ENCODE results near the gene CTXND2.
"Not testable (repeated sequence)": the region's sequence is repeated elsewhere in the genome, so short reads cannot be mapped to it uniquely, and the experiment has no call there.

CTXND2 gene

GRCh38 chr1:150887018-150887417 is at the start of gene CTXND2:
Gene CTXND2 (plus strand): TSS chr1:150887136. CDS start chr1:150912315, 25,179 bp downstream.
- DNase-seq = no peak

- DNase-seq = not testable (repeated sequence)
These were observed 46.1 kb upstream of the CTXND2 start for GRCh38 chr1:150840850-150841249.

GRCh38 chr1:150841626-150842025 is 45.3 kb upstream of the CTXND2 start:
- DNase-seq = no peak

GRCh38 chr1:150842343-150842742 is 44.6 kb upstream of the CTXND2 start:
- no peak for DNase-seq

- DNase-seq = no peak
These were observed 44.0 kb upstream of the CTXND2 start for GRCh38 chr1:150842964-150843363.

GRCh38 chr1:150843474-150843873 is 43.5 kb upstream of the CTXND2 start:
- DNase-seq = no peak

- DNase-seq = no peak
These were observed 40.3 kb upstream of the CTXND2 start for GRCh38 chr1:150846473-150847146.

GRCh38 chr1:150850801-150851362 is 36.1 kb upstream of the CTXND2 start:
- not testable (repeated sequence) for DNase-seq

GRCh38 chr1:150852734-150853133 is 34.2 kb upstream of the CTXND2 start:
- DNase-seq = not testable (repeated sequence)

- no peak for DNase-seq
These were observed 23.2 kb upstream of the CTXND2 start for GRCh38 chr1:150863724-150864123.

GRCh38 chr1:150864200-150864599 is 22.7 kb upstream of the CTXND2 start:
- not testable (repeated sequence) for DNase-seq

GRCh38 chr1:150869683-150870082 is 17.3 kb upstream of the CTXND2 start:
- DNase-seq = no peak

- DNase-seq = no peak
These were observed 14.4 kb upstream of the CTXND2 start for GRCh38 chr1:150872572-150872971.

- no peak for DNase-seq
These were observed 13.4 kb upstream of the CTXND2 start for GRCh38 chr1:150873521-150873920.

- peak in 4 of 14 donors; percentile 4 to 10 (median 6) for DNase-seq
These were observed 12.3 kb upstream of the CTXND2 start for GRCh38 chr1:150874455-150875196.

GRCh38 chr1:150875197-150876118 is 11.5 kb upstream of the CTXND2 start:
- peak in 8 of 14 donors; percentile 11 to 63 (median 30) for DNase-seq

GRCh38 chr1:150876119-150876454 is 10.8 kb upstream of the CTXND2 start:
- DNase-seq = no peak

- DNase-seq = not testable (repeated sequence)
These were observed 8.0 kb upstream of the CTXND2 start for GRCh38 chr1:150878931-150879330.

- DNase-seq = no peak
These were observed 5.4 kb upstream of the CTXND2 start for GRCh38 chr1:150881331-150882070.

- not testable (repeated sequence) for DNase-seq
These were observed 3.8 kb upstream of the CTXND2 start for GRCh38 chr1:150883121-150883520.

GRCh38 chr1:150888727-150889126 is 1.8 kb downstream of the CTXND2 start:
- no peak for DNase-seq

- DNase-seq = no peak
These were observed 3.1 kb downstream of the CTXND2 start for GRCh38 chr1:150890033-150890416.

Measured in C1 segment of cervical spinal cord (tissue), 14 donors.